Measurements from ENCODE around the gene CNTNAP3.
"Not testable (repeated sequence)": the region's sequence is repeated elsewhere in the genome, so short reads cannot be mapped to it uniquely, and the experiment has no call there.

DNA sequence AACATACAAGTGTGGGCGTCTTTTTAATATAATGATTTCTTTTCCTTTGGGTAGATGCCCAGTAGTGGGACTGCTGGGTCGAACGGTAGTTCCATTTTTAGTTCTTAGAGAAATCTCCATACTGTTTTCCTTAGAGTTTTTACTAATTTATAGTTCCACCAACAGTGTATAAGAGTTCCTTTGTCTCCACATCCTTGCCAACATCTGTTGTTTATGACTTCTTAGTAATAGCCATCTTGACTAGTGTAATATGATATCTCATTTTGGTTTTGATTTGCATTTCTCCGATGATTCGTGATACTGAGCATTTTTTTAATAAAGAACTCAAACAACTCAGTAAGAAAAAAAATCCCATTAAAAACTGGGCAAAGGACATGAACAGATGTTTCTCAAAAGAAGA is 225.0 kb downstream of the CNTNAP3 start:
- not testable (repeated sequence) for TF ChIP-seq FOXK2 (IDR thresholded peaks at IDR 0.05); ARNT (IDR thresholded peaks at IDR 0.05); TARDBP (IDR thresholded peaks at IDR 0.05); FOXM1 (IDR thresholded peaks at IDR 0.05; ENCODE audit: borderline replicate concordance); CTBP1 (IDR thresholded peaks at IDR 0.05; ENCODE audit: borderline replicate concordance); BHLHE40 (IDR thresholded peaks at IDR 0.05; ENCODE audit: borderline replicate concordance); FOXA1 (IDR thresholded peaks at IDR 0.05); ELF4 (IDR thresholded peaks at IDR 0.05)
- TF ChIP-seq, protein P1, sequence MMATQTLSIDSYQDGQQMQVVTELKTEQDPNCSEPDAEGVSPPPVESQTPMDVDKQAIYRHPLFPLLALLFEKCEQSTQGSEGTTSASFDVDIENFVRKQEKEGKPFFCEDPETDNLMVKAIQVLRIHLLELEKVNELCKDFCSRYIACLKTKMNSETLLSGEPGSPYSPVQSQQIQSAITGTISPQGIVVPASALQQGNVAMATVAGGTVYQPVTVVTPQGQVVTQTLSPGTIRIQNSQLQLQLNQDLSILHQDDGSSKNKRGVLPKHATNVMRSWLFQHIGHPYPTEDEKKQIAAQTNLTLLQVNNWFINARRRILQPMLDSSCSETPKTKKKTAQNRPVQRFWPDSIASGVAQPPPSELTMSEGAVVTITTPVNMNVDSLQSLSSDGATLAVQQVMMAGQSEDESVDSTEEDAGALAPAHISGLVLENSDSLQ (IDR thresholded peaks at IDR 0.05), result not testable (repeated sequence)

Measured in HEK293T (cell line).